Spleen (tissue), 7 donors: ENCODE measurements around the gene MYO3B.

Experiments used
- POLR2A ChIP-seq, 3 donors: fragments of 450-650 bp; IDR thresholded peaks; one replicate each; pipeline ENCODE4 v1.5.1; 2017; ENCODE audit warnings: antibody characterized with exemption in 3 of 3, mild to moderate bottlenecking in 1 of 3
- POLR2AphosphoS5 ChIP-seq, 3 donors: sonication (generic); formaldehyde crosslinking; IDR thresholded peaks; one replicate each; pipeline ENCODE4 v1.5.1; 2017; ENCODE audit warnings: antibody characterized with exemption in 3 of 3
- TF ChIP-seq, protein P1 (sequence below), 11 experiments: fragments of 200-600 bp in 7 of 11; fragments of 450-650 bp in 4 of 11; sonication (generic) in 4 of 11; IDR thresholded peaks in 8 of 11; conservative IDR thresholded peaks in 3 of 11; 1 replicate in 7 of 11; 2 replicates in 4 of 11; pipeline versions ENCODE4 v1.4.0 to v1.8.0; 2016 to 2021; ENCODE audit warnings: antibody characterized with exemption in 11 of 11, inconsistent platforms in 4 of 11, mild to moderate bottlenecking in 1 of 11
- donor health status: DM: no; HTN: no; CAD: no; lungs with moderate emphysema.
- donor health status: DM: no; HTN: no; CAD: no.
- donor health status: DM: no; HTN: no; CAD: no.

DNA sequence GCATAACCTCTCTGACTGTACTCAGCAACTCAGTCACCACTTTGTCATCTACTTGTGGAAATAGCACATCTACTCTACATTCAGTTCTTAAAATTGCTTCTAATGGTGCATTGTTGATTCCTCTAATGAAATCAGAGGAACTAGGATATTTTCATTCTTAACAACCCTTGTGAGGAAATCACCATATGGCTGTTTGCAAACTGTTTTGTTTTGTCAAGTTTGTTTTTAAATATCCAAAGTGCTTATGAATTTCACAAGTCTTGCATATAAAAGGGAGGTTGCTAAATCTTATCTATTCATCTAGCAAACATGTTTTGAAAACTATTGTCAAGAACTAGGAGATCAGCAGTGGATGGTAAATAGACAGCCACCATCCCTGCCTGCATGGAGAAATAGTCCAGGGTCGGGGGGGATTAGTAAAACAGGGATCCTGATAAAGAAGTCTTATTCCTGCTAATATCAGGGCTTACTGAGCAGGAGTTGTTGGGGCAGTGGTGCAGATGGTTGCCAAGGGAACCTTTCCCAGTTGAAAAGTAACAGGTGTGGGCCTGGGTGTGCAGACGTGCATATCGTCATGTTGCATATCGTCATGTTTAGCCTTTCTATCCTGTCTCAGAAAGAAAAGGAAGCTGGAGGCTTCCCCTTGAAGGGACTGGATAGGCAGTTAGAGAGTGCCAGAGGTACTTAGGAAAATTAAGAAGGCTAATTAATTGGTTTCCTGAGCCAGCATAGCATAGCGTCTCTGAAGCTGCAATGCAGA is 7.5 kb upstream of the MYO3B start:
- TF ChIP-seq, protein P1, sequence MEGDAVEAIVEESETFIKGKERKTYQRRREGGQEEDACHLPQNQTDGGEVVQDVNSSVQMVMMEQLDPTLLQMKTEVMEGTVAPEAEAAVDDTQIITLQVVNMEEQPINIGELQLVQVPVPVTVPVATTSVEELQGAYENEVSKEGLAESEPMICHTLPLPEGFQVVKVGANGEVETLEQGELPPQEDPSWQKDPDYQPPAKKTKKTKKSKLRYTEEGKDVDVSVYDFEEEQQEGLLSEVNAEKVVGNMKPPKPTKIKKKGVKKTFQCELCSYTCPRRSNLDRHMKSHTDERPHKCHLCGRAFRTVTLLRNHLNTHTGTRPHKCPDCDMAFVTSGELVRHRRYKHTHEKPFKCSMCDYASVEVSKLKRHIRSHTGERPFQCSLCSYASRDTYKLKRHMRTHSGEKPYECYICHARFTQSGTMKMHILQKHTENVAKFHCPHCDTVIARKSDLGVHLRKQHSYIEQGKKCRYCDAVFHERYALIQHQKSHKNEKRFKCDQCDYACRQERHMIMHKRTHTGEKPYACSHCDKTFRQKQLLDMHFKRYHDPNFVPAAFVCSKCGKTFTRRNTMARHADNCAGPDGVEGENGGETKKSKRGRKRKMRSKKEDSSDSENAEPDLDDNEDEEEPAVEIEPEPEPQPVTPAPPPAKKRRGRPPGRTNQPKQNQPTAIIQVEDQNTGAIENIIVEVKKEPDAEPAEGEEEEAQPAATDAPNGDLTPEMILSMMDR (IDR thresholded peaks at IDR 0.05 in 8 of 11, conservative IDR thresholded peaks at IDR 0.05 in 3 of 11) = no peak
- no peak for TF ChIP-seq POLR2AphosphoS5 (IDR thresholded peaks at IDR 0.05)
- TF ChIP-seq POLR2A (IDR thresholded peaks at IDR 0.05) = no peak
